ENCODE data around the gene NUBP2. TPM values are rescaled to one million over a fixed set of nuclear protein-coding genes. Genes with fewer than 3 reads are reported as not detected.

Gene NUBP2
- total and polyA plus RNA-seq, 10 of the 15 experiments (the other 5 are each of a cell fraction or from before 2014, with no cell fraction given), result 1.9 to 129 (median 51.7) TPM

DNA sequence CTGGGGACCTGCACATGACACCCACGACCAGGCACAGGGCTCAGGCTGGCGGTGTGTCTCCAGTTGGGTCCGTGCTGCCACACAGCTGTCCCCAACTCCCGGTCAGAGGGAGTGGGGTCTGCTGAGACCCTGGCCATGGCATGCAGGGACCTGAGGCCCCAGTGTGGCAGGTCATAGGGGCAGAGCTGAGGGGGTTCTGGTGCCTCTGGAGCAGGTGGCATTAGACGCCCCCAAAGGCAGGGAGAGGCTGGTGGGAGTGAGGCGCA, 4.2 kb downstream of the NUBP2 start:
- no peak overlapping the region for H3K4me2 ChIP-seq (ENCODE audit: control insufficient read depth, insufficient read depth)
- ChIA-PET POLR2A (no interaction called here), SMC1A (ENCODE audit: uncharacterized antibody, unreplicated experiment) (no interaction called here), RAD21 (ENCODE audit: unreplicated experiment) (no interaction called here), CTCF (no interaction called here)
- H3K27ac ChIP-seq (ENCODE audit: control insufficient read depth, insufficient read depth), result no peak overlapping the region
- no peaks in the 10 kb centered on the region for H3K27me3 ChIP-seq (replicated peaks in 1 of 2; ENCODE audit: control insufficient read depth in 2 of 2, insufficient read depth in 2 of 2, low read length in 1 of 2)
- DNase-seq (ENCODE audit: low read depth, low spot score), result no peak
- no peak for FAIRE-seq
- peaks cover 5 to 12% of the 10 kb centered on the region in 2 experiments; a peak in 3 of 4 replicates for H3K36me3 ChIP-seq (ENCODE audit: control insufficient read depth in 2 of 2, insufficient read depth in 2 of 2, low read length in 1 of 2)
- no TSS peak for BruUV-seq (replicated peaks)
- no peak overlapping the region for H3K9ac ChIP-seq (ENCODE audit: control insufficient read depth, insufficient read depth, low read length)
- 70% methylated on average over 6 of the region's 6 CpGs for WGBS (ENCODE audit: insufficient coverage, insufficient replicate concordance, low lambda C conversion rate, missing lambda C conversion rate)
- no peaks in the 10 kb centered on the region for H4K20me1 ChIP-seq (ENCODE audit: control insufficient read depth, insufficient read depth)
- H3K79me2 ChIP-seq (ENCODE audit: control insufficient read depth, insufficient read depth, low read length), result peaks cover 15% of the 10 kb centered on the region
- no peaks in the 10 kb centered on the region for H3K4me1 ChIP-seq (ENCODE audit: control insufficient read depth, insufficient read depth, low read length)
- in situ Hi-C loops (cut with MboI) (no loop called here), intact Hi-C loops (cut with micrococcal nuclease; ENCODE audit: unreplicated experiment) (no loop called here)
- H3K4me3 ChIP-seq, result no peak overlapping the region
- no peaks in the 10 kb centered on the region for H3K9me3 ChIP-seq (replicated peaks; ENCODE audit: control insufficient read depth, insufficient read depth, low read length)
- TF ChIP-seq TAF1 (IDR thresholded peaks at IDR 0.05; ENCODE audit: borderline replicate concordance, low read depth, low read length) (no peak), USF1 (IDR thresholded peaks at IDR 0.05; ENCODE audit: borderline replicate concordance, extremely low read length, insufficient read depth, low read depth, low read length) (no peak), IRF4 (IDR thresholded peaks at IDR 0.05; ENCODE audit: low read depth, low read length) (no peak), FOS (IDR thresholded peaks at IDR 0.05; ENCODE audit: borderline replicate concordance, extremely low read depth, insufficient read length) (no peak), RFX5 (IDR thresholded peaks at IDR 0.05; ENCODE audit: low read depth, low read length) (no peak), SIN3A (IDR thresholded peaks at IDR 0.05; ENCODE audit: low read depth, low read length) (no peak), ESRRA (IDR thresholded peaks at IDR 0.05; ENCODE audit: low read length) (no peak), NR2F1 (conservative IDR thresholded peaks at IDR 0.05) (no peak), USF2 (IDR thresholded peaks at IDR 0.05; ENCODE audit: borderline replicate concordance, low read depth, low read length) (no peak), ZNF217 (IDR thresholded peaks at IDR 0.05) (no peak), EED (IDR thresholded peaks at IDR 0.05; ENCODE audit: low read depth) (no peak), SKIL (IDR thresholded peaks at IDR 0.05; ENCODE audit: low read depth, poor library complexity, severe bottlenecking) (no peak), PAX8 (IDR thresholded peaks at IDR 0.05) (no peak), YY1 (IDR thresholded peaks at IDR 0.05; ENCODE audit: low read depth, low read length) (no peak), ZZZ3 (IDR thresholded peaks at IDR 0.05; ENCODE audit: control insufficient read depth, insufficient read length, low read depth) (no peak), NFIC (IDR thresholded peaks at IDR 0.05; ENCODE audit: low read depth, low read length) (no peak), NFYA (IDR thresholded peaks at IDR 0.05; ENCODE audit: borderline replicate concordance, low read depth, low read length) (no peak), ZNF24 (IDR thresholded peaks at IDR 0.05) (no peak), SMAD5 (IDR thresholded peaks at IDR 0.05; ENCODE audit: low read depth) (no peak)
- TF ChIP-seq, protein P1, sequence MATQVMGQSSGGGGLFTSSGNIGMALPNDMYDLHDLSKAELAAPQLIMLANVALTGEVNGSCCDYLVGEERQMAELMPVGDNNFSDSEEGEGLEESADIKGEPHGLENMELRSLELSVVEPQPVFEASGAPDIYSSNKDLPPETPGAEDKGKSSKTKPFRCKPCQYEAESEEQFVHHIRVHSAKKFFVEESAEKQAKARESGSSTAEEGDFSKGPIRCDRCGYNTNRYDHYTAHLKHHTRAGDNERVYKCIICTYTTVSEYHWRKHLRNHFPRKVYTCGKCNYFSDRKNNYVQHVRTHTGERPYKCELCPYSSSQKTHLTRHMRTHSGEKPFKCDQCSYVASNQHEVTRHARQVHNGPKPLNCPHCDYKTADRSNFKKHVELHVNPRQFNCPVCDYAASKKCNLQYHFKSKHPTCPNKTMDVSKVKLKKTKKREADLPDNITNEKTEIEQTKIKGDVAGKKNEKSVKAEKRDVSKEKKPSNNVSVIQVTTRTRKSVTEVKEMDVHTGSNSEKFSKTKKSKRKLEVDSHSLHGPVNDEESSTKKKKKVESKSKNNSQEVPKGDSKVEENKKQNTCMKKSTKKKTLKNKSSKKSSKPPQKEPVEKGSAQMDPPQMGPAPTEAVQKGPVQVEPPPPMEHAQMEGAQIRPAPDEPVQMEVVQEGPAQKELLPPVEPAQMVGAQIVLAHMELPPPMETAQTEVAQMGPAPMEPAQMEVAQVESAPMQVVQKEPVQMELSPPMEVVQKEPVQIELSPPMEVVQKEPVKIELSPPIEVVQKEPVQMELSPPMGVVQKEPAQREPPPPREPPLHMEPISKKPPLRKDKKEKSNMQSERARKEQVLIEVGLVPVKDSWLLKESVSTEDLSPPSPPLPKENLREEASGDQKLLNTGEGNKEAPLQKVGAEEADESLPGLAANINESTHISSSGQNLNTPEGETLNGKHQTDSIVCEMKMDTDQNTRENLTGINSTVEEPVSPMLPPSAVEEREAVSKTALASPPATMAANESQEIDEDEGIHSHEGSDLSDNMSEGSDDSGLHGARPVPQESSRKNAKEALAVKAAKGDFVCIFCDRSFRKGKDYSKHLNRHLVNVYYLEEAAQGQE (IDR thresholded peaks at IDR 0.05; ENCODE audit: low read depth, low read length), result no peak
- no peak overlapping the region for H2AFZ ChIP-seq (ENCODE audit: control insufficient read depth, low read depth, low read length)
- ATAC-seq, result no peak
